NCI-H82 treated with DMSO at 0.1 percent for 48 hours (cell line): Measurements from ENCODE around the gene GRAP.

ENCODE experiments used
- DNase-seq: peaks from one replicate; lab custom pipeline; 2025; ENCODE audit not compliant: unreplicated experiment; lab: John Stamatoyannopoulos, UW

GRAP gene

DNA sequence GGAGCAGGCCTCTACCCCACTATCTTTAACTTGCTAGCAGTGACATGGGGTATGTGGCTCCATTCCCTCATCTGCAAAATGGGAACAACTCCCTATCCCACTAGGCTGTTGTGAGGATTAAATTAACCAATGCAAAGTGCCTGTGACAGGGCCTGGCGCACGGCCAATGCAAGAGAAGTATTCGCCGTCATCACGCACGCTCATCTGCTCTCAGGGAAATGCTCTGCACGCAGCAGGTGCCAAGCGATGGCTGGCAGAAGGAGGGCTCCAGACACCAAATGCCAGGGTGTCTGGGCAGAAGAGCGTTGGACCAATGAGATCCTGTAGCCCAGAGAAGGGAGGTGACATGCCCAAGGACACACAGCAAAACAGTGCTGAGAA is 59.5 kb downstream of the GRAP start:
- no peak for DNase-seq

DNA sequence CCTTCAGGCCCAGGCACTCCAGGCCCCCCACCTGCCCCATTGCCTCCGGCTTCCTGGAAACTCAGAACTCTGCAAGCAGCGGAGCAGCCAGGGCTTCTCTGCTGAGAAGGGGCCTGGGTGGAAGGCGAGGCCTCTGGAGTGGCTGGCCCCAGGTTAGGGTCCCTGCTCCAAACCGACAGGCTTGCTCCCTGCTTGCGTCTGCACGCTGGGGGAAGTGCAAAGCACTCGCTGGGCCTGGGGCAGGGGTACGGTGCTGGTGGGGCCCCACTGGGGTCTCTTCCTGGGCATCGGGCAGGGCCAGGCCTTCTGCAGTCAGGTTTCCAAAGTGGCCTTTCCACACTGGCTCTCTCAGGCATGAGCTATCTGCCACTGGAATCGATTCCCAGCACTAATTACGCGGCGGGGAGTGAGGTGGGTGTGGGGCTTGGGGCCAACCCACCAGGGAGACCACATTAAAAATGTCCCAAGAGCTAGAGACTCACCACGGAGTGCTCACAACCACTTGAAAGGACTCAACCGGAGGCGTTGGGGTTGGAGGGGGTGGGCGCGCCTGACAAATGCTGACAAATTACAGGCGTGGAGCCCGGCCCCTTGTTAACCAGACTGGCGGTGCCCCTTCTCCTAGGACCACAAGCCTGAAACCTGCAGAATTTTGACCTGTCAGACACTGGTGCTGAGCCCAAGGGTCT is 60.1 kb downstream of the GRAP start:
- no peak for DNase-seq

DNA sequence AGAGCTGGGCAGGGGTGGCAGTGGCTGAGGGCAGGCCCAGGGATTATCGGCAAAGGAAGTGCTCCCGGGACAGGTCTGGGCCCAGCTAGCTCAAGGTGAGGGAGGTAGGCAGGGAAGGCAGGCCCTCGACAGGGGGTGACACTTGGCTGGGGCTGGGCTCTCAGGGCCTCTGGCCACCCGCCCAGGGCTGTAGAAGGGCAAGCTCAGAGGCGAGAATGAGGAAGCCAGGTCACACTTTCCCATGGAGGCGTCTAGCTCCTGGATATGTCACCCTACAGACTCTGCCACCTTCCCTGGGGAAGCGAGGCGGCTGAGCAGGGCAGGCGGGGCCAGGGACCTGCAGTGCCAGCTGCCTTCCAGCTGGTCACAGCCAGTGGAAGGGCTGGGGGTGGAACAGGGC is 61.3 kb downstream of the GRAP start:
- DNase-seq, result no peak

DNA sequence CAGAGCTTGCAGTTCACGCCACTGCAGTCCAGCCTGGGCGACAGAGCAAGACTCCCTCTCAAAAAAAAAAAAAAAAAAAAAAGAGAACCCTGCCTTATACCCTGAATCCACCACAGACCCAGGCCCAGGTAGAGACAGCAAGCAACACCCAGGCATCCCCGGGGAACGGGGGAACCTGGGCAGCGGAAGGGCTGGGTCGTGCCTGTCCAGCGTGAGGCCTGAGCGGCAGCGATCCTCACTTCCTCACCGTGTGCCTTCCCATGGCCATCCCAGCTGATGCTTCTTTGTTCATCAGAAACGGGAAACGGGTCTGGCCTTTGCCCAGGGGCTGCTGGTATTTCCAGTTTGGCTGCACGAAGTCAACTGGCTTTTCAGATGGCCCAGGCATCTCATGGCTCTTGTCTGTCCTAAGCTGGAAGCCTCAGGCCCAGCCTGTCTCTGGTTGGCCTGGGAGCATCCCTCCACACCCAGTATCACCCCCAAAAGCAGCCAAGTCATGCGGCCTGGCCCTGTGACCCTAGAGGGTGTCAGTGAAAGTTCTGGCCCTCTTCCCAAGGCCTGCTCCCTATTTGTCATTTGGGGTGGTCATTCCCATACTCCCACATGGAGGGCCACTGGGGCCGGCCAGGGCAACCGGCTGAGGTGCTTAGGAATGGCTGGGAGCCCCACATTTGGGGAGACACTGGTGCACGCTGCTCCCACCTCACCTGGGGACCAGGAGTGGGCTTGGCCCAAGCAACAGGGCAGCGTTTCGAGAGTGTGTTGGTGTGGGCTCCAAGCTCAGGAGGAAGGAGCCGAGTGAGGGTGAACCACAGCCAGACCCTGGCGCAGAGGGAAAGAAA is 62.3 kb downstream of the GRAP start:
- no peak for DNase-seq

DNA sequence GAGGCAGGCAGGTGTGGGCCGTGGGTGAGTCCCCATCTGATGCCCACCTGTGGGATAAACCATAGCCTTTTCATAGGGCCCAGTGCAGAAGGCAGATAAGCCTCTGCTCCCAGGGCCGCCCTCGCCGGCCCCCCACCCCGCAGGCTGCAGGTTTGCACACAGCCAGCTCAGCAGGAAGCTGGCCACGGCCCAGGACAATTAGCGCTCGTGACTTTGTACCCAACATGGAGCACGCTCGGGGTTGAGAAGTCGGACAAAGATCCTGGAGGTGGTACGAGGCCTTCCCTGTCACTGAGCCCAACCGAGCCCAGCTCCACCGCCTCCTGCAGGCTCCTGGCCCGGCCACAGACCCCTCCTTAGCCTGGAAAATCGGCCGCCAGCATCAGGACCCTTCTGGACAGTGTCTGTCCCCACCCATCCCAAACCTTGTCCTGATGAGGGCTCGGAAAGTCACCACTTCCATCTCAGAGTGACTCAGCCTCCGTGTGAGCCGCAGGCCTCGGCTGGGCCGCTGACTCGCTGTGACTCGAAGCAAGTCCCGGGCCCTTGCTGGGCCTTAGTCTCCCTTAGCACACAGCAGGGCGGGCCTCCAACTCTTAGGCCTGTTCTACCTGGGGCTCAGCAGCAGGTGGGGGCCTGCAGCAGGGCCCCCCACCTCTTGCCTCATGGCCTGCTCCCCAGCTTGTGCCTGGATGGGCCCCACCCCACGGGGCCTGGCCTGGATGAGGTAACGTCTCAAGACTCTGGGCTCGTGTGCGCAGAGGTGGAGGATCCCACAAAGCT is 64.9 kb downstream of the GRAP start:
- DNase-seq, result no peak

DNA sequence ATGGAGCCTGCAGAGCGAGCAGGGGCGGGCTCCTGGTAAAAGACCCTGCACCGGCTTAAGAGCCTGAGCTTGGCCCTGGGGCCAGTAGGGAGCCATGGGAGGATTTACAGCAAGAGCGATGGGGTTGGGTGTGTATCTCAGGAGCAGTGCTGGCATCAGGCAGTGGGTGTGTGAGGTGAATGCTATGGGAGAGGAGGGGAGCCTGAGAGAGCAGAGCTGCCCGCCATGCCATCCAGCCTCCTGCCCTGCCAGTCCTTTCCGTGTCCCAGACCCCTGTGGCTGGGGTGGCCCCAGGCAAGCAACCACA is 65.5 kb downstream of the GRAP start:
- DNase-seq, result no peak

DNA sequence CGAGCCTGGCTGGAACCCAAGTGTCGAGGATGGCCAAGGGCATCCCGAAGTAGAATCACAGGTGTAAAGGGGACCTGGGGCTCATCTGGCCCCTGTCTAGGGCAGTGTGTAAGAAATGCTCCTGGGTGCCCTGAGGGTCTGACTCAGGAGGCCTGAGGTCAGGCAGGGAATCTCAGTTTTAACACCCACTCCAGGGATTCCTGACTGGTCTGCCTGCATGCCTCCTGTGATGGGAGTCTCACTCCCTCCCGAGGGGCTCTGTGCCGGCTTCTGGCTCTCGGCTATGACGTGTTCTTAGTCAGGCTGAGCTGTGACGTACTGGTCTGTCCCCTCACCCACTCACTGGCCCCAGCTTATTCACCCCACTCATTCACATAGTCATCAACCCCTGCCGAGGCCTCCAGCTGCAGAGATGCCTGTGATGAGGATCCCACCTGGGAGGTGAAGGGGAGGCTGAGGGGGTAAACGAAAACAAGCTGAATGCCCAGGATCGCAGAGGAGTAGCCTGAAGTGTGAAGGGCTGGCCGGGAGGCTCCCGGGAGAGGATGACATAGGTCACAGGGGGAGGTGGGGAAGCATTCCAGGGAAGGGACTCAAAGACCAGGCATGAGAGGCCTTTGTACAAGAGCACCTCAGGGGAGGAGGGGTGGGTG is 65.9 kb downstream of the GRAP start:
- DNase-seq, result no peak

DNA sequence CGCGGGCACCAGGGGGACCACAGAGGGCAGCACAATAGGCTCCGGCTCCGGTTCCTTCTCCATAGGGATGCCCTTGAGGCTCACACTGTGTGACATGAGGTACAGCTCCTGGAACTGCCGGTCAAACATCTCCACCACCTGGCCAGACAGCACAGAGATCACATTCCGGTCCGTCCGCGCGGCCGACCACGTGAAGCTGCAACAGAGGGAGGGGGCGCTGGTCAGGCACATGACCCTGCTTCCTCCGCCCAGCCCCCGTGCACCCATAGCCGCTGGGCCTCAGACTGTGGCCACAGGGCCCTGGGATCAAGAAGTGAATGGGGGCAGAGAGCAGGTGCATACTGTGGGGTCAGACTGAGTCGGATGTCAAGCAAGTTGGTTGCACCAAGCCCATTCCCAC is 68.1 kb downstream of the GRAP start:
- DNase-seq, result no peak

DNA sequence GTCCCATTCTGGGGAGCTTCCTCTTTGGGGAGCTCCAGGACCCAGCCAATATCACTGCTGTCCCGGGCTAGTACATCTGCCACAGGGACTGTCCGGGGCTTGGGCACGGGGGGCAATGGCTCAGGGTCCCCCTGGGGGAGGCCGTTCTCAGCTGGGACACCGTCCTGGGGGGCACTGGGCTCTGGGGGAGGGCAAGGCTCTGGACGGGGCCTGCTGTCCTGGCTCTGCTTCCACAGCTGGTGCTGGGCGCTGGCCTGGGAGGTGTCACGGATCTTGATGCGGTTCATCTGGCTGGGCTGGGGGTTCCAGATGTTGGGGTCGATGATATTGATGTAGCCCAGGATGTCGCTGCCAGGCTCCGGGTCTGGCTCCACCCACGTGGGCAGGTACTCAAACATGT is 68.7 kb downstream of the GRAP start:
- no peak for DNase-seq

DNA sequence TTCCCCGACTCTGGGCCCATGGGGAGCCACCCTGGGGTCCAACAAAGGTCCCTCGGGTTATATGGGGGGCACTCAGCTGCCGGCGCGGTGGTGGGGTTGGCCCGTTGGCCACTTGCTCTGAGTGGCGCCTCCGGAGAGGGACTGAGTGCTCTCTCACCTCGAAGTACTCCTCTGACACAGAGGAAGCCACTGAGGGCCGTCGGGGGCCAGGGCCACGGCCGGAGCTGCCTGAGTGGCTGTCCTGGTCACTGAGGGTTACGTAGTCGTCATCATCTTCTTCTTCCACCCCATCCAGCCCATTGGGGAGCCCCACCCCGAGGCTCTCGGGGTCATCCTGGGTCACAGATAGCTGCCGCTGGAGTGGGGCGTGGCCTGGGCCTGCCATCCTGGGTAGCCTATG is 69.1 kb downstream of the GRAP start:
- DNase-seq, result no peak

DNA sequence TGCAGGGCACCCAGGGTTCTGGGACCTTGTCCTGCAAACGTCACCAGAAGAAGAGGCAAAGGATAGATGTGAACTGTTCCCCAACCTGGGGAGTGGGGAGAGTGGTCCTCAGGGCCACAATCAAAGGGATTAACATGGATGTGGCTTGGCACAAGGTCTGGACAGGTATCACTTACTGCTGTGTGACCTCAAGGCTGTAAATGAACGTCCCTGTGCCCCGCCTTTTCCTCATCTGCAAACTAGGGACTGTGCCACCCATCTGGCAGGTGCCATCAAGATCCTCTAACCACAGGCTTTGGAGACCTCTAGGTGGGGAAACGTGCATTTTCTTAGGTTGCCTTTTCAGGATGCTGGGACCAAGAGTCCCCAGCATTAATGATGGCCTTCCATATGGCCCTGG is 69.7 kb downstream of the GRAP start:
- DNase-seq, result no peak

DNA sequence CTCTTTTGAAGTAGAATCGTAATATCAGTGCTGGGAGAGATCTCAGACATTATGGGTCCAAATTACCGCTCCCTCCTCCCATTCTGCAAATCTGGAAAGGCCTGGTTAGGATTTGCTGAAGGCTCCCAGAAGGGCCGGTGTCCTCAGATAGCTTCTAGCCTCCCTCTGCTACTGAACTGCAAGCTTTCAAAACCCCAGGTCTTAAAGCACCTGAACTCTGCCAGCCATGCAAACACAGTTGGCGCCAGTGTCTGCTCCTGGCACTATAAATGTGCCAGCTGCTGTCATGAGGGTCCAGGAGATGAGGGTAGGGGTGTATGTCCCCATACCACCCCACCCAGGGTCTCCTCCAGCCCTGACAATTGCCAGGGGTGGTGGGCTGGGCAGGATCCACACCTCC is 70.6 kb downstream of the GRAP start:
- DNase-seq, result no peak

DNA sequence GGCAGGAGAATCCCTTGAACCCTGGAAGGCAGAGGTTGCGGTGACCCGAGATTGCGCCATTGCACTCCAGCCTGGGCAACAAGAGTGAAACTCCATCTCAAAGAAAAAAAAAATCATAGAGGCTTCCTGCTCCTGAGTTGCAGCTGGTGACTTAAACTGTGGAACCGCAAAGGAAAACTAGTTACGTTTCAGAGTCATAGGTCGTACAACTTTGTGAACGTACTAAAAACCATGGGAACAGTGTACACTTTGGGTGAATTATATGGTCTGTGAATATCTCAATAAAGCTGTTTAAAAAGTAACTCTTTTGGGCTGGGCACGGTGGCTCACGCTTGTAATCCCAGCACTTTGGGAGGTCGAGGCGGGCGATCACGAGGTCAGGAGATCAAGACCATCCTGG is 71.2 kb downstream of the GRAP start:
- no peak for DNase-seq

DNA sequence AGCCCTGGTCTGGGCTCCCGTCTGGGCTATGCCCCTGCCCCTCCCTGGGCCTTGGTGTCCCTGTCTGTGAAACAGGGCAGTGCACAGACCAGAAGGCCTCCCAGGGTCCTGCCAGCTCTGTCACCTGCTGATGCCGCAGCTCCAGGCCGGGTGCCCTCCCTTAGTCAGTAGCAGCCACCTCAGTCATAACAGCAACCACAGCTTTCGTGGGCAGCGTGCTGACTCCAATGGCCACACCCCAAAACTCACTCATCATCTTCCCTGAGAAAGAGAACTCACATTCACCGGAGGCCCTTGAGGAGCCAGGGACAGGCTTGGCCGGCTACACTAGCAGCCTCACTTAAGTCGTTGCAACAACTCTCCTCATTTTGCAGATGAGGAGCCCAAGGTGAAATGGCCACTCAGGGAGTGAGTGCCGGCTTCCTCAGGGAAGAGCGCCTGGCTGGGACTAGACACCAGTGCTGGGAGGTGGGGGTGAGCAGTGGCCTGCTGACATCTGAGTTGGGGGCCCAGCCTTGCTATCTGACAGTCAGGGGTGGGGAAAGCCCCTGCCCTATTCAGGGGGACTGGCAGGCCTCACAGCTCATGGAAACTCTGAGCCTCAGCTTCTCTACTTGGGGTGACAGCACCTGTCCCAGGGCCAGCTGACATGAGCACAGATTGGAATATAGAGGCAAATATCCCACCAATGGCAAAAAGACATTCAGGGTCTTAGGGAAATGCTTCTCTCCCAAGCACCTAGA is 72.2 kb downstream of the GRAP start:
- no peak for DNase-seq

DNA sequence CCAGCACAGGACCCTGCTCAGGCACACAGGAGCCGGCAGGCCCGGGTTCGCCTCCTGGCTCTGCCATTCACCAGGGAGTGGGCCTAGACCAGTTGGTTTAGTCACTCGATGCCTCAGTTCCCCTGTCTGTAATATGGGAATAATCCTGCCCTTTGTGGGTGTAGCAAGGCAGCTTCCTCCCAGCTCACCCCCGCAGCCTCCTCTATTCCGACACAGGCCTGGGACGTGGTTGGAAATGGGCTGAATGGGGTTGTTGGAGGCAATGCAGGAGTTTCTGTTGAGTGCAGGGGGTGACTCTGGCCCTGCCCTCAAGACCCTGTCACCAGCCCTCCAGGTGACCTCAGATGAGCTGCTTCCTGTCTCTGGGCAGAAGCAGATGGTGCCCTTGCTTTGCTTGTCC is 75.0 kb downstream of the GRAP start:
- DNase-seq, result no peak
